GM12878 (cell line): ENCODE measurements around the gene ATG10. TPM values are rescaled to one million over a fixed set of nuclear protein-coding genes. Genes with fewer than 3 reads are reported as not detected.

ENCODE experiments used
- BACH1 ChIP-seq: fragments of 450-650 bp; IDR thresholded peaks from 2 replicates; pipeline ENCODE4 v1.6.1; 2017; ENCODE audit warnings: mild to moderate bottlenecking, borderline replicate concordance
- BHLHE40 ChIP-seq, 2 experiments: fragments of 450-650 bp in 1 of 2; IDR thresholded peaks; 2 replicates each; pipeline ENCODE4 v1.6.1; 2011 to 2017; ENCODE audit warnings: low read depth in 2 of 2, borderline replicate concordance in 1 of 2, improper control_type of control experiment in 1 of 2, low read length in 1 of 2, mild to moderate bottlenecking in 1 of 2
- E4F1 ChIP-seq: fragments of 450-650 bp; IDR thresholded peaks from 2 replicates; pipeline ENCODE4 v1.6.1; 2018; ENCODE audit warnings: borderline replicate concordance, mild to moderate bottlenecking; ENCODE audit not compliant: partially characterized antibody
- NFIC ChIP-seq: IDR thresholded peaks from 2 replicates; pipeline ENCODE4 v1.6.1; 2012; ENCODE audit warnings: low read depth, mild to moderate bottlenecking, inconsistent platforms, low read length, moderate library complexity
- NFXL1 ChIP-seq: fragments of 450-650 bp; IDR thresholded peaks from 2 replicates; pipeline ENCODE4 v1.6.1; 2017; ENCODE audit warnings: antibody characterized with exemption, mild to moderate bottlenecking, borderline replicate concordance
- RBBP5 ChIP-seq: fragments of 200-600 bp; sonication (generic); conservative IDR thresholded peaks from 2 replicates; pipeline ENCODE4 v1.6.1; 2016
- RFX5 ChIP-seq: IDR thresholded peaks from 2 replicates; pipeline ENCODE4 v1.6.1; 2011; ENCODE audit warnings: low read depth, low read length, improper control_type of control experiment
- polyA plus RNA-seq, 11 experiments: library from polyadenylated mRNA; depleted of rRNA in 4 of 11; unstranded in 6 of 11; stranded (reverse) in 5 of 11; fragments of >200 nt; fragmentation: Nextera tagmentation in 4 of 11; fragmentation: Illumina TruSeq in 1 of 11; extraction: Ambion mirVana in 4 of 11; extraction: Trizol in 1 of 11; gene quantifications; 1 replicate in 1 of 11; 2 replicates in 10 of 11; pipeline versions ENCODE4 v1.2.1 to v1.2.3, GENCODE V29; 2011 to 2016; ENCODE audit warnings: inconsistent platforms in 2 of 11, missing spikeins in 2 of 11, low read depth in 1 of 11
- total RNA-seq, 4 experiments: library from RNA; depleted of rRNA in 3 of 4; stranded (reverse); fragments of >200 nt in 3 of 4; fragmentation: Illumina TruSeq in 1 of 4; extraction: Trizol in 1 of 4; gene quantifications; 2 replicates each; pipeline versions ENCODE4 v1.2.1 to v1.2.3, GENCODE V29; 2013 to 2021
- TF ChIP-seq, protein P1 (sequence below): fragments of 450-650 bp; formaldehyde crosslinking; IDR thresholded peaks from 2 replicates; pipeline ENCODE4 v1.4.0; 2020; ENCODE audit warnings: mild to moderate bottlenecking, moderate library complexity
- TF ChIP-seq, protein P2 (sequence below): fragments of 450-650 bp; IDR thresholded peaks from 2 replicates; pipeline ENCODE4 v1.6.1; 2017; ENCODE audit warnings: mild to moderate bottlenecking, low read depth, inconsistent platforms; ENCODE audit not compliant: poor library complexity, severe bottlenecking

The ATG10 gene
- total and polyA plus RNA-seq, 10 of the 15 experiments (the other 5 are each of a cell fraction or from before 2014, with no cell fraction given): 3.8 to 14.4 (median 6.5) TPM

DNA sequence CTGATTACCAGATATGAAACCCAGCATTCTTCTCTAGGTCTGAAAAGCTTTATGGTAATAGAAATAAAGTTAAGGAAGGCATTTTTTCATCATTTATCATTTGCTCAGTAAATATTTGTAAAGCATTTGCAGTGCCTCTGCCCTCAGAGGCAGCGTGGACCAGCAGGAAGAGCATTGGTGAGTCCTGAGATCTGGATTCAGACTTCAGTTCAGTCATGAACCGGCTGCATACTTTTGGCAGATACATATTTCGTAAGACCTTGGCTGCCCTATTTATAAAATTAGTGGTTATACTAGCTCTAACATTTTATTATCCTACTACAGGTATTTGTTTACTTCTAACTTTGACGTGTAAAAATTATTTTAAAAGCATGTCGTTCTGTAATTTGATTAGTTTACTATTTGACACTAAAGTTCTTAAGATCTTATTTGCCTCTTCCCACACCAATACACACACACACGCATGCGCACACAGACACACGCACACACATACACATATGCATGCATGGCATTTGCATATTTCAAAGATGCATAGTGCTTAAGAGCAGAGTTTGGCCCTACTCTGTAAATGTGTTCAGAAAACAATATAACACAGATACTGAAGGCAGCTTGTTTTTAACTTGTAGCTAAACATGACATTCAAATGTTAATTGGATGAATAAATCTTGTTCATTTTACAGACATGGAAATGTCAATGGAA lies 204.4 kb downstream of the ATG10 start (continued):
- TF ChIP-seq, protein P1, sequence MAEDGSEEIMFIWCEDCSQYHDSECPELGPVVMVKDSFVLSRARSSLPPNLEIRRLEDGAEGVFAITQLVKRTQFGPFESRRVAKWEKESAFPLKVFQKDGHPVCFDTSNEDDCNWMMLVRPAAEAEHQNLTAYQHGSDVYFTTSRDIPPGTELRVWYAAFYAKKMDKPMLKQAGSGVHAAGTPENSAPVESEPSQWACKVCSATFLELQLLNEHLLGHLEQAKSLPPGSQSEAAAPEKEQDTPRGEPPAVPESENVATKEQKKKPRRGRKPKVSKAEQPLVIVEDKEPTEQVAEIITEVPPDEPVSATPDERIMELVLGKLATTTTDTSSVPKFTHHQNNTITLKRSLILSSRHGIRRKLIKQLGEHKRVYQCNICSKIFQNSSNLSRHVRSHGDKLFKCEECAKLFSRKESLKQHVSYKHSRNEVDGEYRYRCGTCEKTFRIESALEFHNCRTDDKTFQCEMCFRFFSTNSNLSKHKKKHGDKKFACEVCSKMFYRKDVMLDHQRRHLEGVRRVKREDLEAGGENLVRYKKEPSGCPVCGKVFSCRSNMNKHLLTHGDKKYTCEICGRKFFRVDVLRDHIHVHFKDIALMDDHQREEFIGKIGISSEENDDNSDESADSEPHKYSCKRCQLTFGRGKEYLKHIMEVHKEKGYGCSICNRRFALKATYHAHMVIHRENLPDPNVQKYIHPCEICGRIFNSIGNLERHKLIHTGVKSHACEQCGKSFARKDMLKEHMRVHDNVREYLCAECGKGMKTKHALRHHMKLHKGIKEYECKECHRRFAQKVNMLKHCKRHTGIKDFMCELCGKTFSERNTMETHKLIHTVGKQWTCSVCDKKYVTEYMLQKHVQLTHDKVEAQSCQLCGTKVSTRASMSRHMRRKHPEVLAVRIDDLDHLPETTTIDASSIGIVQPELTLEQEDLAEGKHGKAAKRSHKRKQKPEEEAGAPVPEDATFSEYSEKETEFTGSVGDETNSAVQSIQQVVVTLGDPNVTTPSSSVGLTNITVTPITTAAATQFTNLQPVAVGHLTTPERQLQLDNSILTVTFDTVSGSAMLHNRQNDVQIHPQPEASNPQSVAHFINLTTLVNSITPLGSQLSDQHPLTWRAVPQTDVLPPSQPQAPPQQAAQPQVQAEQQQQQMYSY (CRISPR knock-in tag): no peak
- TF ChIP-seq RBBP5: no peak
- TF ChIP-seq BHLHE40 (IDR thresholded peaks at IDR 0.05; ENCODE audit: borderline replicate concordance in 1 of 2, low read depth in 2 of 2, low read length in 1 of 2): no peak
- no peak for TF ChIP-seq NFXL1
- no peak for TF ChIP-seq RFX5
- TF ChIP-seq, protein P2, sequence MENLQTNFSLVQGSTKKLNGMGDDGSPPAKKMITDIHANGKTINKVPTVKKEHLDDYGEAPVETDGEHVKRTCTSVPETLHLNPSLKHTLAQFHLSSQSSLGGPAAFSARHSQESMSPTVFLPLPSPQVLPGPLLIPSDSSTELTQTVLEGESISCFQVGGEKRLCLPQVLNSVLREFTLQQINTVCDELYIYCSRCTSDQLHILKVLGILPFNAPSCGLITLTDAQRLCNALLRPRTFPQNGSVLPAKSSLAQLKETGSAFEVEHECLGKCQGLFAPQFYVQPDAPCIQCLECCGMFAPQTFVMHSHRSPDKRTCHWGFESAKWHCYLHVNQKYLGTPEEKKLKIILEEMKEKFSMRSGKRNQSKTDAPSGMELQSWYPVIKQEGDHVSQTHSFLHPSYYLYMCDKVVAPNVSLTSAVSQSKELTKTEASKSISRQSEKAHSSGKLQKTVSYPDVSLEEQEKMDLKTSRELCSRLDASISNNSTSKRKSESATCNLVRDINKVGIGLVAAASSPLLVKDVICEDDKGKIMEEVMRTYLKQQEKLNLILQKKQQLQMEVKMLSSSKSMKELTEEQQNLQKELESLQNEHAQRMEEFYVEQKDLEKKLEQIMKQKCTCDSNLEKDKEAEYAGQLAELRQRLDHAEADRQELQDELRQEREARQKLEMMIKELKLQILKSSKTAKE: no peak
- no peak for TF ChIP-seq BACH1
- TF ChIP-seq E4F1: no peak
- TF ChIP-seq NFIC: no peak
